ENCODE measurements around the gene ADAT3.
"Not testable (repeated sequence)": the region's sequence is repeated elsewhere in the genome, so short reads cannot be mapped to it uniquely, and the experiment has no call there.

ADAT3 gene

DNA sequence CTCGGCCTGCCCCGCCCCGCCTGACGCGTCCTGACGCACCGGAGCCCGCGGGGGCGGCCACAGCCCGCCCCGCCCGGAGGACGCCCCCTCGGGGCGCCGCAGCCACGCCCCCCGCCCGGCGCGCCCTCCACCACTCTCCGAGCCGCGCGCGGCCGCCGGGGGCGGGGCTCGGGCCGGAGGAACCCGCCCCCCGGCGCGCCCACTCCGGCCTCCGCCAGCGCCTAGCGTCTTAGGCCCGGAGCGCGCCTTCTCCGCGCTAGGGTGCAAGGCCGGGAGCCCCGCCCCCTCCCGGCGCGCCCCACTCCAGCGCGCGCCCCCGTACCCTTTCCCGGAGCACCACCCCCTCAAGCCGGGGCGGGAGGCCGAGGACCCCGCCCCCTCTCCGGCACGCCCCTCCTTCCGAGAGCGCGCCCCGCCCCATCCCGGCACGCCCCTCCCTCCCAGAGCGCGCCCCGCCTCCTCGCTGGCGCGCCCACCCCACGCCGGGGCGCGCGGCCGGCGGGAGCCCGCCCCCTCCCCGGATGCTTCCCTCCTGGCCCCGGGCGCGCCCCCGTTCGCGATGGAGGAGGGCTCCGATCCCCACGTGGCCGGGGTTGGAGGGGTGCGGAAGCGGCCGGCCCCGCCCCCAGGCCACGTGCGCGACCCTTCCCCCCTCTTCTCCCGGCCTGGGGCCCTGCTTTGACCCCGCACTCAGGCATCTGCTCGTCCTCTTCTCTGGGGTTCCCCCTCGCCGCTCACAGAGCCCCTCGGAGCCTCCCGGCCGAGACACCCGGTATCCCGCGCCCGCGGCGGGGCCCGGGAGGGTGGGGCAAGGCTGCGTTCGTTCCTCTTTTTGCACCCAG is 41.3 kb upstream of the ADAT3 start:
- DNase-seq (ENCODE audit: low spot score in 2 of 2) (peak; percentile 94 to 96), ATAC-seq (peak; percentile 83)
- H3K4me3 Mint-ChIP-seq = peak overlapping the region; percentile 71
- H3K27ac Mint-ChIP-seq = peak overlapping the region; percentile 84
- H3K9me3 Mint-ChIP-seq = no peaks in the 10 kb centered on the region
- peaks cover 40% of the 10 kb centered on the region for H3K4me1 Mint-ChIP-seq
- peaks cover 17% of the 10 kb centered on the region for H3K36me3 Mint-ChIP-seq

DNA sequence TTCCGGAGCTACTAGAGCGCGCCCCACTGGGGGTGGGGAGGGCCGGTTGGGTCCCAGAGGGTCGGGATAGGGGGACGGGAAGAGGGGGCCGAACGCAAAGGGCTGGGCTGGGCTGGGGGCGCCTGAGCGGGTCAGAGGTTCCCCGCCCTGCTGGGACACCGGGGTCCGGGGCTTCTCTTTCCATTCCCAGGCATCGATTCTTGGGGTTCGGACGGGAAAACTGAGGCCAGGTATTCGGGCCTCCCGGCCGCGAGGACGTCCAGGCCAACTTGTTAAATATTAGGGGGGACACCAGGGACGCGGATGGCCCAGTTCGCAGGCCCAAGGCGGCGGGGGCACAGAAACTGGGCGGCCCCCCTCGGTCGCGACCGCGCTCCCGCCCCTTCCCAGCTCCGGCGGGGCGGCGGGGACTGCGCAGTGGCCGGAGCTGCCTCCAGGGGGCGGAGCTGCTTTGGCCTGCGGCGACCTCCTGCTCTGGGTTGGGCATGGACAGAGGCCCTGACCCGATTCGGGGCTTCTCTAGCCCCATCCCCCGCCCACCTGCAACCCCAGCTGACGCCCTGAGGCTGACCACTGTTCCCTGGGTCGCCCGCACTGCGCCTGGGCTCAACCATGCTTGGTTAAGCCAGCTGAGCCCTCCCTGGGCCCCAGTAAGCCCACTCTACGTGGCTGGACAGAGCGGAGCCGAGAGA is 40.6 kb upstream of the ADAT3 start:
- DNase-seq (ENCODE audit: low spot score in 2 of 2) = peak; percentile 73 to 85
- no peaks in the 10 kb centered on the region for H3K9me3 Mint-ChIP-seq
- peak overlapping the region; percentile 71 for H3K4me3 Mint-ChIP-seq
- H3K36me3 Mint-ChIP-seq = peaks cover 24% of the 10 kb centered on the region
- peak overlapping the region; percentile 84 for H3K27ac Mint-ChIP-seq
- peak; percentile 59 for ATAC-seq
- H3K4me1 Mint-ChIP-seq = peaks cover 32% of the 10 kb centered on the region

DNA sequence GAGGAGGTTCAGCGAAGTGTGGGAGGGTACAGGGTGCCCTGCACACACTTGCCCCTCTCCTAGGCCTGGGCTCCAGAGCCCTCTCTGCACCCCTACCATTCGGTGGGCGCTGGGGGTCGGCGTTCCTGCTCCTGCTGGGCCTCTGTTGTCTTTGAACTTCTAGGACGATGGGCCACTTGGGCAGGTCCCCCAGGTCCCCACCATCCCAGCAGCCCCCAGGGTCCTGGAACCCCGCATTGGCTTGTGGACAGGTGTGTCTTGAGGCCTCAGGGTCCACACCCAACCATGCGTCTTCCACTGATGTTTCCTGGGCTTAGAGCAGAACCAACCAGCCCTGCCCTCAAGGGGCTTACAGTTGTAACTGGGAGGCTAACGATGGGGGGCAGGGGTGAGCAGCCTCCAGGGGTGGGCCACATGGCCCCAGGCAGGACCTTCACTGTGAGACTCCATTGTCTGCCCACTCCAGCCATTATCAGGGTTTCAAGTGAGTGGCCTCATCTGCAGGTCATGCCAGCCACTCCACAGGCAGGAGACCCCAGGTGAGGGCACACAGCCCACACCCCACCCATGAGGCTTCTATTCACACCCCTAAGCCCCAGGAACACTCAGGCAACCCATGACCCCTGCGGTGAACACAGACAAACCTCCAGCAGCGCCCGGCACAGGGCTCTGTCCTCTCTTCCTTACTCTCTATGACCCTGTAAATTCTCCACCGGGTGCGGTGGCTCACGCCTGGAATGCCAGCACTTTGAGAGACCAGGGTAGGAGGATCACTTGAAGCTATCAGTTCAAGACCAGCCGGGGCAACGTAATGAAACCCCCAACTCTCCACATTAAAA is 39.8 kb upstream of the ADAT3 start:
- ATAC-seq = no peak

DNA sequence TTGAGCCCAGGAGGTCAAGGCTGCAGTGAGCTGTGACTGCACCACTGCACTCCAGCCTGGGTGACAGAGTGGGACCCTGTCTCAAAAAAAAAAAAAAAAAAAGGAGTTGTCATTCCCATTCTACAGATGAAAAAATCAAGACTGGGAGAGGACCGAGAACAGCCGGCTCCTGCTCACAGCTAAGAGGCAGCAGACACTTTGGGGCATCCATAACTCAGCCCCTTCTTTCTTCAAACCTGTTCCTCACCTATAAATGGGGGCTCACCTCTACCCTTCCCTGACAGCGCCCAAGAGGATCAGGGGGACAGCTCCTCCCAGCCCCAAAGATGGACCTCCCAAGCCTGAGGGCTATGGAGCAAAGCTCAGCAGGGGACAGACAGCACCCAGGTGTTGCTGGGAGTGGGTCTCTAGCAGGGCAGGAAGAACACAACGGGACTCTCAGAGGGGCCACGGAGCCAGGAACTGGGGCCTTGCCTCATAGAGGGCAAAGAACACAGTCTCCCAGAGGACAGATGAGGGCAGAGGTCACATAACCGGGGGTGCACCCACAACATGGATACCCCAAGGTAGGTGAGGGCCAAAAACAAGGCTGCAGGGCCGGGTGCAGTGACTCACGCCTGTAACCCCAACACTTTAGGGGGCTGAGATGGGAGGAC is 38.4 kb upstream of the ADAT3 start:
- Mint-ChIP-seq H3K4me1 (peaks cover 18% of the 10 kb centered on the region), H3K27ac (no peak overlapping the region), H3K4me3 (no peak overlapping the region), H3K9me3 (no peaks in the 10 kb centered on the region), H3K36me3 (peaks cover 32% of the 10 kb centered on the region)
- DNase-seq (ENCODE audit: low spot score in 2 of 2) = no peak
- ATAC-seq = no peak

More for the DNA sequence above, 39.8 kb upstream of the ADAT3 start:
- H3K4me1 Mint-ChIP-seq = peaks cover 28% of the 10 kb centered on the region
- H3K36me3 Mint-ChIP-seq = peaks cover 31% of the 10 kb centered on the region
- peak overlapping the region; percentile 71 for H3K4me3 Mint-ChIP-seq
- DNase-seq (ENCODE audit: low spot score in 2 of 2) = no peak
- no peaks in the 10 kb centered on the region for H3K9me3 Mint-ChIP-seq
- H3K27ac Mint-ChIP-seq = peak overlapping the region; percentile 84

DNA sequence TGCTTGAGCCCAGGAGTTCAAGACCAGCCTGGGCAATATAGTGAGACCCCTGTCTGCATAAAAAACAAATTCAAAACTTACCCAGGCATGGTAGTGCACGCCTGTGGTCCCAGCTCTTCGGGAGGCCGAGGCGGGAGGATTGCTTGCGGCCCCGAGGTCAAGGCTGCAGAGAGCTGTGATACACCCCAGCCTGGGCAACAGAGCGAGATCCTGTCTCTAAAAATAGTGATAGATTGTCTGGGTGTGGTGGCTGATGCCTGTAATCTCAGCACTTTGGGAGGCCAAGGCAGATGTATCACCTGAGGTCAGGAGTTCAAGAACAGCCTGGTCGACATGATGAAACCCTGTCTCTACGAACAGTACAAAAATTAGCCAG is 37.9 kb upstream of the ADAT3 start:
- Mint-ChIP-seq H3K9me3 (no peaks in the 10 kb centered on the region), H3K36me3 (peaks cover 29% of the 10 kb centered on the region), H3K4me3 (no peak overlapping the region), H3K27ac (no peak overlapping the region), H3K4me1 (peaks cover 13% of the 10 kb centered on the region)
- ATAC-seq (no peak), DNase-seq (ENCODE audit: low spot score in 2 of 2) (no peak)

DNA sequence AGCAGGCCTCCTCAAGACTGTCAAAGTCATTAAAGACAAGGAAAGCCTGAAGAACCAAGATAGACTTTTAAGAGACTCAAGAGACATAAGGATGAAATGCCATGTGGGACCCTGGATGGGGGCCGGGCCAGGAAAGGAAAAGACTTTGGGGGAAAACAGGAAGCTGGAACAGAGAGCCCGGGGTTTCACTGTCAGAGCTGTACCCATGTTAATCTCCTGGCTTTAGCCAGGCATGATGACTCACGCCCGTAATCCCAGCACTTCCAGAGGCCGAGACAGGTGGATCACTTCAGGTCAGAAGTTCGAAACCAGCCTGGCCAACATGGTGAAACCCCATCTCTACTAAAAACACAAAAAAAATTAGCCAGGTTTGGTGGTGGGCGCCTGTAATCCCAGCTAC is 36.2 kb upstream of the ADAT3 start:
- no peak overlapping the region for H3K4me3 Mint-ChIP-seq
- H3K4me1 Mint-ChIP-seq = peaks cover 23% of the 10 kb centered on the region
- H3K27ac Mint-ChIP-seq = no peak overlapping the region
- H3K9me3 Mint-ChIP-seq = no peaks in the 10 kb centered on the region
- DNase-seq (ENCODE audit: low spot score in 2 of 2) (no peak), ATAC-seq (no peak)
- H3K36me3 Mint-ChIP-seq = peaks cover 41% of the 10 kb centered on the region

DNA sequence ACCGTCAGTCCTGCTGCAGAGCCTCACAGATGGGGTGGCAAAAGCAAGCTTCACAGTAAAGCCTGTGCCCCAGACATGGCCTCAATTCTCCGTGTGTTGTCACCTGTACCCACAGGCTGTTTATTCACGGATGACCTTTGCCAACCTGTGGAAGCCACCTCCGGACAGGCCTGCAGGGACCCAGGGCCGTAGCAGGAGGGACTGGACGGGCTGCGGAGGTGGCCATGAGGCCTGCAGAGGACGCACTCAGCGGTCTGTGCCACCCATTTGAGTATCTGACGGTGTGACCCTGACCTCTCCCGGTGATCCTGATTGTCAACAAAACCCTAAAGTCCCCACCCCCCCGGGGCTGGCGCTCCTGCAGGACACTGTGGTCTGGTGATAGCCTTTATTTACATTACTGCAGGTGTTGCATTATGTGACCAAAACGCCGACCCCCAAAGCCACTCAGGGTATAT is 34.0 kb upstream of the ADAT3 start:
- H3K36me3 Mint-ChIP-seq = peaks cover 63% of the 10 kb centered on the region
- ATAC-seq (no peak), DNase-seq (ENCODE audit: low spot score in 2 of 2) (no peak)
- H3K4me3 Mint-ChIP-seq = no peak overlapping the region
- no peaks in the 10 kb centered on the region for H3K9me3 Mint-ChIP-seq
- H3K4me1 Mint-ChIP-seq = peaks cover 33% of the 10 kb centered on the region
- H3K27ac Mint-ChIP-seq = peak overlapping the region; percentile 63

DNA sequence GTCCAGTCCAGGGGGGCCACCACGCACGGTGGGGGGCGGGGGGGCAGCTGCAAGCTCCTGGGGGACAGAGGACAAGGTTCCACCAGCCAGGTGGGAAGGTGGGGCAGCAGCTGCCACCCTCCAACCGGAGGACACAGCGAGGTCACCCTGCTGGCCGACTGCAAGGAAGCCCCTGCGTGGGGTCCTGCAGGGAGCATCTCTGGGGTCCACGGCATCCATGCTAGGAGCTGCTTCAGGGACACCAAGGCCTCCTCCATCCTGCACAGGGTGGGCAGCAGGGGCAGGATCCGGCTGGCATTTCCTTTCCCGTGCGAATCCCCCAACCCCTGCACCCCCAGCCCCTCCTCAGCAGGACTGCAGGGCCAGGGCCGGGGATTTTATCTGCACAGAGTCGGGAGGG is 33.6 kb upstream of the ADAT3 start:
- ATAC-seq (no peak), DNase-seq (ENCODE audit: low spot score in 2 of 2) (no peak)
- H3K4me1 Mint-ChIP-seq = peaks cover 33% of the 10 kb centered on the region
- H3K9me3 Mint-ChIP-seq = no peaks in the 10 kb centered on the region
- H3K36me3 Mint-ChIP-seq = peaks cover 68% of the 10 kb centered on the region
- no peak overlapping the region for H3K4me3 Mint-ChIP-seq
- H3K27ac Mint-ChIP-seq = no peak overlapping the region

DNA sequence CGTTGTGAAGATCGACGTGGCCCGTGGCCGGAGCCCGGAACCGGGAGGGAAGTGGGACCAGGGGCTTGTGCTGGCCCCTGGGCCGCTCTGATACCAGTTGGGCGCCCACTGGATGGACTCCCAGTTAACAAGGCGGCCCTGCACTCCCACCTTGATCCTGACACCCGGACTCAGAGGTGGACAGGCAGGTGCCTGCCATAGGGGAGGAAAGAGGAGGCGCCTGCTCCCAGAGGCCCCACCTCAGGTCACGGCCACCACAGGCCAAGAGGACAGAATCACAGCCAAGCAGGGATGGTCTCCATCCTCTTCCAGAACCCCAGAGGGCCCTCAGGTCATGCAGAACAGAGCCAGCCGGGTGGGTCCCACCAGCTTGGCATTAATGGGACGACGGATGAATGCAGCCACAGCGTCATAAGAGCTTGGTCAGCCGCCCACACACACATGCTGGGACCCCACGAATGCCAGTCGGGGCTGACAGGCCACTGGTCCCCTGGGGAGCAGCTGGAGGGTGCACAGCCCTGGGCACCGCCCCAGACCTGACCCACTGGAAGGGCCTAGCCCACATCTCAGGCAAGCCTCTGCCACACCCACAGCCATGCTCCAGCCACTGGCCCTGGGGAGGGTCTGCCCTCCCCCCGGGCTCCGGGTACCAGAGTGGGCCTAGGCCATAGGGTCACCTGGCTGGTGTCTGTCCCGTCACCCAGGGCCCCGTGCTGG is 32.2 kb upstream of the ADAT3 start:
- Mint-ChIP-seq H3K4me3 (peak overlapping the region; percentile 95), H3K36me3 (peaks cover 68% of the 10 kb centered on the region), H3K4me1 (peaks cover 32% of the 10 kb centered on the region), H3K9me3 (no peaks in the 10 kb centered on the region), H3K27ac (peak overlapping the region; percentile 10)
- DNase-seq (ENCODE audit: low spot score in 2 of 2) = no peak
- no peak for ATAC-seq

DNA sequence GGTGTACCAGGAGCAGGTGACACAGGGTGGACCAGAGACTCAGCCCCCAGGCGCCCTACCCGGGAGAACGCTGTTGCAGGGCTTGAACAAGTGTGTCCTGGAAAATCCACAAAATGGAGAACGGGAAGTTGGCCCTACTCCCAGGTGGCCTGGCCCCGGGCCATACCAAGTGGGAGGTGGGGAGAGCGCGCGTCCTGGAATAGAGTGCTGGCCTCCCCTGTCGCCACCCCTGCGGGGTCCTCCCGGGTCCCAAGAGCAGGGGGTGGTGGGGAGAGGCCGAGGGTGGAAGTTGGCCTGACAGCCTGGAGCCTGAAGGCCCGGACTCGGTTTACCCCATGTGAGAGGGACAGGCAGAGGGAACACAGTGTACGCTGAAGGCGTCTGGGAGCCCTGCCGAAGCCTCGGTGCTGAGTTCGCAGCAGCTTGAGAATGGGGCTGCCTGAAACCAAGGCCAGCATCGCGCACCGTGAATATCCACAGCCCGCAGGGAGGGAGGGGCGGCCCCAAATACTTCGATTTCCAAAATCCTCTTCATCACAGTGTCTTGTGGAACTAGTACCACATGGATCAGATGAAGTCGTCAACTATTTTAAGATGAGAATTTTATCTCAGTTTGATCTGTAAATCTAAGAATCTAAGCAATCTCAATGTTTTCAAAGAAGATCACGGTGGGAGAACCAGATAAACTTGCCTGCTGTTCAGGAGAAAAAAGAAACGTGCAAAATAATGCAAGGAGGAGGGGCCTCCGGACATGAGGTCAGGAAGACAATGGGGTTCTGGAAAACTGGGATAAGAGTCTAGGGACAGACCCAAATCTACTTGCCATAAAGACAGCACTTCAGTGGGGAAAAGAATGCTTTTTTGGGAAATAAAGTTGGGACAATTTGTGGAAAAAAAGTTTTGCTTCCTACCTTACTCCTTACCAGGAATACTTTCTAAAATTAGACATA is 31.4 kb upstream of the ADAT3 start:
- DNase-seq (ENCODE audit: low spot score in 2 of 2) (no peak), ATAC-seq (no peak)
- H3K4me1 Mint-ChIP-seq = peaks cover 34% of the 10 kb centered on the region

DNA sequence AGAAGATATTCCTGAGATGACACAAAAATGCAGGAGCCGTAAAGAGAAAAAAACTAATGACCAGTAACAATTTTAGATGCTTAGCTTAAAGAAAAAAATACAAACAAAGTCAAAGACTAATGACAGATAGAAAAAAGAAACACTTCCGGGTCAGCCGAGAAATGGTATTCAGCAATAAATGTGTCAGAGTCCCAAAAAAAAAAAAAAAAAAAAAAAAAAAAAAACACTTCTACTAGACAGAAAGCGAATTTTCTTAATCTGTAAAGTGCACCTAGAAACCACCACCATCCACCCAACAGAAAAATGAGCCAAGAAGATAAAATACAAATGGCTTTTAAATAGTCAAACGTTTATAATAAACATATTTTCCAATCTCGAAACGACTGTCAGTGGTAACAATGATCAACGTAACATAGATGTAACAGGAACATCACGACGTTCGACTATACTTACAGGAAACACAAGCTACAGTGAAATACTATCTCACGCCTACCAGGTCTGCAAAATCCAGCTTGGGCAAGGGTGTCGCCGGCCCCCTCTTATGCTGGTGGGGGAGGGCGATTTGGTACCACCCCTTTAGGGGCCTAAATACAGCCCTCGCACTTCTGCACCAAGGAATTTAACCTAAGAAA is 30.5 kb upstream of the ADAT3 start:
- ATAC-seq = peak; percentile 35
- Mint-ChIP-seq H3K4me3 (peak overlapping the region; percentile 95), H3K27ac (peak overlapping the region; percentile 94), H3K9me3 (no peaks in the 10 kb centered on the region), H3K4me1 (peaks cover 34% of the 10 kb centered on the region), H3K36me3 (peaks cover 71% of the 10 kb centered on the region)
- no peak for DNase-seq (ENCODE audit: low spot score in 2 of 2)

More for the DNA sequence above, 31.4 kb upstream of the ADAT3 start:
- Mint-ChIP-seq H3K27ac (peak overlapping the region; percentile 94), H3K9me3 (no peaks in the 10 kb centered on the region), H3K4me3 (peak overlapping the region; percentile 95), H3K36me3 (peaks cover 75% of the 10 kb centered on the region)

DNA sequence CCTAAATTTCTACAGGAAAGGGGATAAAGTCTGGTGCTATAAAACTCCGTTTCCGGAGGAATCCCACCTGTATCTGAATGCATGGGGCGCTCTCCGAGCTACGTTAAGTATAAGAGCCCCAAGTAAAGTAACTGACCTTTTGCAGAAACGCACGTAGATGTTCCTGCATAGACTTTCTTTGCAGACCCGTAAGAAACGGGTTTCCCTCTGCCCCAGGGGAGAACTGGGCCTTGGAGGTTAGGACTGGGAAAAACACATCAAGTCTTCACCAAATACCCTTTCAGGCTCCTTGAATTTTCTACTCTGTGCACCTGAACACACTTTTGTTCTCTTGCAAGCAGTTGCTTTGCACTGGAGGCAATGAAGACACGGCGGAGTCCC is 29.9 kb upstream of the ADAT3 start:
- peaks cover 65% of the 10 kb centered on the region for H3K36me3 Mint-ChIP-seq
- DNase-seq (ENCODE audit: low spot score in 2 of 2); ATAC-seq; H3K9me3 Mint-ChIP-seq: not testable (repeated sequence)
- peak overlapping the region; percentile 94 for H3K27ac Mint-ChIP-seq
- H3K4me1 Mint-ChIP-seq = peaks cover 33% of the 10 kb centered on the region
- peak overlapping the region; percentile 95 for H3K4me3 Mint-ChIP-seq

Data from stimulated activated effector memory CD8-positive, alpha-beta T cell treated with anti-CD3 and anti-CD28 coated beads, Interleukin-12 subunit alpha, Interleukin-12 subunit beta, amount 100 ng/mL, for 72 hours (primary cell).